ENCODE data around the gene A1BG. TPM values are rescaled to one million over a fixed set of nuclear protein-coding genes. Genes with fewer than 3 reads are reported as not detected.

Gene A1BG
- total and polyA plus RNA-seq, 2 of the 13 experiments (the other 11 are each of a cell fraction or from before 2014, with no cell fraction given), result 14.7 to 41.4 TPM

GRCh38 chr19:58386576-58387337, 33.5 kb upstream of the A1BG start, which contains the start of gene RPS5 (continued):
- TF ChIP-seq ZNF18 (CRISPR knock-in tag; IDR thresholded peaks at IDR 0.05; ENCODE audit: insufficient replicate concordance) (no peak), NFIB (CRISPR knock-in tag; IDR thresholded peaks at IDR 0.05; ENCODE audit: borderline replicate concordance) (no peak), TAF1 (CRISPR knock-in tag; IDR thresholded peaks at IDR 0.05) (peak; percentile 94), MEIS1 (CRISPR knock-in tag; IDR thresholded peaks at IDR 0.05; ENCODE audit: borderline replicate concordance) (peak; percentile 82; the same call in 1 of the 2 replicates), KMT2A (CRISPR knock-in tag; IDR thresholded peaks at IDR 0.05) (no peak; the same call in 1 of the 2 replicates), DR1 (CRISPR knock-in tag; IDR thresholded peaks at IDR 0.05) (peak; percentile 96), NRL (CRISPR knock-in tag; IDR thresholded peaks at IDR 0.05; ENCODE audit: borderline replicate concordance) (peak; percentile 67), GPN1 (CRISPR knock-in tag; IDR thresholded peaks at IDR 0.05; ENCODE audit: borderline replicate concordance) (no peak), NFATC3 (CRISPR knock-in tag; IDR thresholded peaks at IDR 0.05) (0 out of 2 replicates have a peak, but pooled peaks have one; percentile 84), ZC3H13 (CRISPR knock-in tag; IDR thresholded peaks at IDR 0.05) (0 out of 2 replicates have a peak, but pooled peaks have one; percentile 78), ZNF451 (CRISPR knock-in tag; IDR thresholded peaks at IDR 0.05) (peak; percentile 79; the same call in 1 of the 2 replicates), GFI1 (CRISPR knock-in tag; IDR thresholded peaks at IDR 0.05; ENCODE audit: borderline replicate concordance) (peak; percentile 28; the same call in 1 of the 2 replicates), PHF5A (CRISPR knock-in tag; IDR thresholded peaks at IDR 0.05; ENCODE audit: low read depth, unreplicated experiment) (no peak), FOXJ3 (CRISPR knock-in tag; IDR thresholded peaks at IDR 0.05; ENCODE audit: borderline replicate concordance) (peak; percentile 37; the same call in 1 of the 2 replicates), ZEB1 (IDR thresholded peaks at IDR 0.05; ENCODE audit: insufficient replicate concordance, low read depth) (peak; percentile 67), ATF7-NPFF (CRISPR knock-in tag; IDR thresholded peaks at IDR 0.05; ENCODE audit: low read depth) (peak; percentile 65), ZNF766 (CRISPR knock-in tag; IDR thresholded peaks at IDR 0.05; ENCODE audit: borderline replicate concordance) (peak; percentile 54; the same call in 1 of the 2 replicates), SNRNP70 (IDR thresholded peaks at IDR 0.05; ENCODE audit: low read depth, low read length) (no peak)
- TF ChIP-seq, protein P1, sequence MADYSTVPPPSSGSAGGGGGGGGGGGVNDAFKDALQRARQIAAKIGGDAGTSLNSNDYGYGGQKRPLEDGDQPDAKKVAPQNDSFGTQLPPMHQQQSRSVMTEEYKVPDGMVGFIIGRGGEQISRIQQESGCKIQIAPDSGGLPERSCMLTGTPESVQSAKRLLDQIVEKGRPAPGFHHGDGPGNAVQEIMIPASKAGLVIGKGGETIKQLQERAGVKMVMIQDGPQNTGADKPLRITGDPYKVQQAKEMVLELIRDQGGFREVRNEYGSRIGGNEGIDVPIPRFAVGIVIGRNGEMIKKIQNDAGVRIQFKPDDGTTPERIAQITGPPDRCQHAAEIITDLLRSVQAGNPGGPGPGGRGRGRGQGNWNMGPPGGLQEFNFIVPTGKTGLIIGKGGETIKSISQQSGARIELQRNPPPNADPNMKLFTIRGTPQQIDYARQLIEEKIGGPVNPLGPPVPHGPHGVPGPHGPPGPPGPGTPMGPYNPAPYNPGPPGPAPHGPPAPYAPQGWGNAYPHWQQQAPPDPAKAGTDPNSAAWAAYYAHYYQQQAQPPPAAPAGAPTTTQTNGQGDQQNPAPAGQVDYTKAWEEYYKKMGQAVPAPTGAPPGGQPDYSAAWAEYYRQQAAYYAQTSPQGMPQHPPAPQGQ (CRISPR knock-in tag; IDR thresholded peaks at IDR 0.05; ENCODE audit: borderline replicate concordance), result no peak
- TF ChIP-seq, protein P2, sequence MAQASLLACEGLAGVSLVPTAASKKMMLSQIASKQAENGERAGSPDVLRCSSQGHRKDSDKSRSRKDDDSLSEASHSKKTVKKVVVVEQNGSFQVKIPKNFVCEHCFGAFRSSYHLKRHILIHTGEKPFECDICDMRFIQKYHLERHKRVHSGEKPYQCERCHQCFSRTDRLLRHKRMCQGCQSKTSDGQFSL (CRISPR knock-in tag; IDR thresholded peaks at IDR 0.05), result peak; percentile 42; the same call in 1 of the 2 replicates
- TF ChIP-seq, protein P3, sequence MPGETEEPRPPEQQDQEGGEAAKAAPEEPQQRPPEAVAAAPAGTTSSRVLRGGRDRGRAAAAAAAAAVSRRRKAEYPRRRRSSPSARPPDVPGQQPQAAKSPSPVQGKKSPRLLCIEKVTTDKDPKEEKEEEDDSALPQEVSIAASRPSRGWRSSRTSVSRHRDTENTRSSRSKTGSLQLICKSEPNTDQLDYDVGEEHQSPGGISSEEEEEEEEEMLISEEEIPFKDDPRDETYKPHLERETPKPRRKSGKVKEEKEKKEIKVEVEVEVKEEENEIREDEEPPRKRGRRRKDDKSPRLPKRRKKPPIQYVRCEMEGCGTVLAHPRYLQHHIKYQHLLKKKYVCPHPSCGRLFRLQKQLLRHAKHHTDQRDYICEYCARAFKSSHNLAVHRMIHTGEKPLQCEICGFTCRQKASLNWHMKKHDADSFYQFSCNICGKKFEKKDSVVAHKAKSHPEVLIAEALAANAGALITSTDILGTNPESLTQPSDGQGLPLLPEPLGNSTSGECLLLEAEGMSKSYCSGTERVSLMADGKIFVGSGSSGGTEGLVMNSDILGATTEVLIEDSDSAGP (CRISPR knock-in tag; IDR thresholded peaks at IDR 0.05; ENCODE audit: borderline replicate concordance), result peak; percentile 66
